ENCODE data around the gene ENOX1. TPM values are rescaled to one million over a fixed set of nuclear protein-coding genes. Genes with fewer than 3 reads are reported as not detected.

The ENOX1 gene
- total and polyA plus RNA-seq, 2 of the 8 experiments (the other 6 are each of a cell fraction or from before 2014, with no cell fraction given): 0.23 to 0.37 TPM

- FAIRE-seq (no peak), DNase-seq (ENCODE audit: low read depth in 1 of 2, low spot score in 2 of 2) (no peak)
- H3K79me1 ChIP-seq (ENCODE audit: low read depth, low read length): no peaks in the 10 kb centered on the region
- no peak overlapping the region for H3K9ac ChIP-seq (replicated peaks in 1 of 4; ENCODE audit: extremely low read depth in 1 of 4, low read depth in 3 of 4, low read length in 3 of 4)
- no peak overlapping the region for H2BK5ac ChIP-seq (ENCODE audit: low read depth, low read length)
- H2BK15ac ChIP-seq (ENCODE audit: low read length): no peak overlapping the region
- no peak overlapping the region for H3K14ac ChIP-seq (ENCODE audit: insufficient read length)
- no peaks in the 10 kb centered on the region; a peak in 1 of 7 replicates for H3K27me3 ChIP-seq (replicated peaks in 1 of 4; ENCODE audit: control insufficient read depth in 3 of 4, extremely low read depth in 1 of 4, insufficient read depth in 3 of 4, low read length in 3 of 4)
- H3K23me2 ChIP-seq (ENCODE audit: low read depth, low read length): no peaks in the 10 kb centered on the region
- no peak overlapping the region for H3K4ac ChIP-seq (replicated peaks; ENCODE audit: insufficient read length, low read depth, low read length)
- H4K5ac ChIP-seq (ENCODE audit: insufficient read length, low read depth, low read length): no peak overlapping the region
- POLR2A ChIA-PET (ENCODE audit: partially characterized antibody): no interaction called here
- H3K18ac ChIP-seq (ENCODE audit: extremely low read depth, low read length): no peak overlapping the region
- no peak overlapping the region for H2AK5ac ChIP-seq (ENCODE audit: low read depth, low read length)
- H3K79me2 ChIP-seq (ENCODE audit: control insufficient read depth in 1 of 2, insufficient read depth in 2 of 2, low read length in 2 of 2): no peaks in the 10 kb centered on the region
- no peaks in the 10 kb centered on the region for H3K9me3 ChIP-seq (ENCODE audit: insufficient read depth in 2 of 2, low read depth in 1 of 2, low read length in 1 of 2)
- H4K8ac ChIP-seq (ENCODE audit: extremely low read depth, insufficient read depth, low read length): no peak overlapping the region
- H4K91ac ChIP-seq (replicated peaks; ENCODE audit: insufficient read length, low read length): no peak overlapping the region
- H3K4me1 ChIP-seq (replicated peaks in 1 of 4; ENCODE audit: control insufficient read depth in 3 of 4, insufficient read depth in 4 of 4, low read length in 3 of 4): peaks cover 0 to 4% (median 1%) of the 10 kb centered on the region in 4 experiments; a peak in 1 of 7 replicates
- no peak overlapping the region for H3K56ac ChIP-seq (replicated peaks; ENCODE audit: insufficient read length, low read depth, low read length)
- no peak overlapping the region for H3K27ac ChIP-seq (ENCODE audit: low read depth, low read length)
- no peak overlapping the region for H2BK12ac ChIP-seq (ENCODE audit: low read depth, low read length)
- 93% methylated on average over 4 of the region's 4 CpGs; no CpG with 5 or more reads in 1 of the 2 experiments for WGBS, 2 experiments (ENCODE audit: extremely low coverage in 1 of 2, insufficient coverage in 1 of 2, insufficient read length in 1 of 2, insufficient replicate concordance in 2 of 2, low coverage in 1 of 2, low lambda C conversion rate in 2 of 2, missing lambda C conversion rate in 1 of 2)
- no peak overlapping the region for H3K4me3 ChIP-seq (ENCODE audit: extremely low read depth in 1 of 4, insufficient read depth in 2 of 4, low read depth in 3 of 4, low read length in 4 of 4)
- no peaks in the 10 kb centered on the region for H3K36me3 ChIP-seq (ENCODE audit: control insufficient read depth in 2 of 4, insufficient read depth in 4 of 4, low read length in 3 of 4)
- H2AFZ ChIP-seq (ENCODE audit: low read length): no peak overlapping the region
- H2BK120ac ChIP-seq (replicated peaks; ENCODE audit: low read depth, low read length): no peak overlapping the region
- H2BK20ac ChIP-seq (ENCODE audit: low read length): no peak overlapping the region
- H3K23ac ChIP-seq (ENCODE audit: insufficient read length): no peak overlapping the region
- H3K4me2 ChIP-seq (ENCODE audit: insufficient read depth in 1 of 2, low read depth in 2 of 2, low read length in 2 of 2): no peak overlapping the region
- CTCF ChIA-PET (ENCODE audit: partially characterized antibody): no interaction called here
- TF ChIP-seq CTBP2 (IDR thresholded peaks at IDR 0.05; ENCODE audit: borderline replicate concordance, insufficient read depth, insufficient read length, low read length) (no peak), PHF8 (conservative IDR thresholded peaks at IDR 0.05; ENCODE audit: low read depth, low read length) (no peak), CTCF (IDR thresholded peaks at IDR 0.05; ENCODE audit: control extremely low read depth in 1 of 3, insufficient read depth in 1 of 3, low read depth in 1 of 3, low read length in 3 of 3) (no peak), CEBPB (IDR thresholded peaks at IDR 0.05; ENCODE audit: low read depth, low read length) (no peak), SP1 (IDR thresholded peaks at IDR 0.05; ENCODE audit: low read depth, low read length) (no peak), ZNF274 (IDR thresholded peaks at IDR 0.05; ENCODE audit: borderline replicate concordance, extremely low read depth, low read length) (no peak), MAX (IDR thresholded peaks at IDR 0.05) (no peak), RXRA (IDR thresholded peaks at IDR 0.05; ENCODE audit: insufficient read depth, low read depth, low read length) (no peak), POLR2A (IDR thresholded peaks at IDR 0.05; ENCODE audit: control extremely low read depth in 1 of 2, low read depth in 2 of 2, low read length in 2 of 2) (no peak), TEAD4 (IDR thresholded peaks at IDR 0.05; ENCODE audit: low read depth, low read length) (no peak)
- H4K20me1 ChIP-seq (replicated peaks in 1 of 2; ENCODE audit: control insufficient read depth in 1 of 2, insufficient read depth in 2 of 2, low read length in 2 of 2): no peaks in the 10 kb centered on the region
Observed at GRCh38 chr13:43348397-43348796, 438.4 kb downstream of the ENOX1 start.

All from H1 (cell line).